HepG2 (cell line): ENCODE data around the gene MLLT11. TPM values are rescaled to one million over a fixed set of nuclear protein-coding genes. Genes with fewer than 3 reads are reported as not detected.

Experiments used
- FOXA1 ChIP-seq, 2 experiments: fragments of 450-650 bp in 1 of 2; sonication (generic) in 1 of 2; formaldehyde crosslinking in 1 of 2; IDR thresholded peaks; 2 replicates each; pipeline versions ENCODE4 v1.4.0 to v1.6.1; 2016 to 2020; ENCODE audit warnings: missing genetic modification reagents in 1 of 2
- FOXA3 ChIP-seq: IDR thresholded peaks from 2 replicates; pipeline ENCODE4 v1.6.1; 2016; ENCODE audit warnings: missing genetic modification reagents, missing compliant biosample characterization
- FOXK1 ChIP-seq: sonication (generic); formaldehyde crosslinking; IDR thresholded peaks from 2 replicates; pipeline ENCODE4 v1.4.0; 2020; ENCODE audit warnings: low read depth, missing genetic modification reagents, borderline replicate concordance
- HES4 ChIP-seq: sonication (generic); formaldehyde crosslinking; IDR thresholded peaks from 2 replicates; pipeline ENCODE4 v1.9.0; 2021; ENCODE audit warnings: mild to moderate bottlenecking, missing genetic modification reagents, borderline replicate concordance
- HNRNPL ChIP-seq: fragments of 200-400 bp; formaldehyde crosslinking; IDR thresholded peaks from 2 replicates; pipeline ENCODE4 v1.6.1; 2017; ENCODE audit warnings: mild to moderate bottlenecking, low read depth, low read length
- MXD1 ChIP-seq: sonication (generic); formaldehyde crosslinking; IDR thresholded peaks from 2 replicates; pipeline ENCODE4 v1.4.0; 2020; ENCODE audit warnings: mild to moderate bottlenecking, missing genetic modification reagents
- MXD4 ChIP-seq: IDR thresholded peaks from 2 replicates; pipeline ENCODE4 v1.6.1; 2016; ENCODE audit warnings: mild to moderate bottlenecking, missing biosample characterization, missing genetic modification reagents
- POLR2A ChIP-seq, 2 experiments: IDR thresholded peaks; 2 replicates each; pipeline ENCODE4 v1.6.1; 2011; ENCODE audit warnings: low read depth in 2 of 2, low read length in 2 of 2, mild to moderate bottlenecking in 1 of 2, moderate library complexity in 1 of 2; ENCODE audit not compliant: insufficient read depth in 1 of 2
- POLR2AphosphoS2 ChIP-seq: IDR thresholded peaks from 2 replicates; pipeline ENCODE4 v1.6.1; 2011; ENCODE audit warnings: low read depth, low read length, improper control_type of control experiment
- RARA ChIP-seq: IDR thresholded peaks from 2 replicates; pipeline ENCODE4 v1.6.1; 2016; ENCODE audit warnings: missing genetic modification reagents, missing compliant biosample characterization
- SMAD3 ChIP-seq: sonication (generic); formaldehyde crosslinking; IDR thresholded peaks from 2 replicates; pipeline ENCODE4 v1.4.0; 2020; ENCODE audit warnings: missing genetic modification reagents
- XBP1 ChIP-seq: sonication (generic); formaldehyde crosslinking; IDR thresholded peaks from 2 replicates; pipeline ENCODE4 v1.5.0; 2020; ENCODE audit warnings: missing genetic modification reagents
- ZNF160 ChIP-seq: sonication (generic); formaldehyde crosslinking; IDR thresholded peaks from 2 replicates; pipeline ENCODE4 v1.8.0; 2022; ENCODE audit warnings: mild to moderate bottlenecking, inconsistent platforms, missing genetic modification reagents
- ZNF317 ChIP-seq: sonication (generic); formaldehyde crosslinking; IDR thresholded peaks from 2 replicates; pipeline ENCODE4 v1.5.0; 2020; ENCODE audit warnings: mild to moderate bottlenecking, missing genetic modification reagents
- ZNF382 ChIP-seq: sonication (generic); formaldehyde crosslinking; IDR thresholded peaks from 2 replicates; pipeline ENCODE4 v1.5.0; 2020; ENCODE audit warnings: missing genetic modification reagents, mild to moderate bottlenecking, borderline replicate concordance
- ZNF383 ChIP-seq: sonication (generic); formaldehyde crosslinking; IDR thresholded peaks from 2 replicates; pipeline ENCODE4 v1.4.0; 2020; ENCODE audit warnings: missing genetic modification reagents, mild to moderate bottlenecking, borderline replicate concordance
- ZNF512B ChIP-seq: sonication (generic); formaldehyde crosslinking; IDR thresholded peaks from 2 replicates; pipeline ENCODE4 v1.5.1; 2020; ENCODE audit warnings: missing genetic modification reagents, mild to moderate bottlenecking, borderline replicate concordance
- polyA plus RNA-seq, 8 experiments: library from polyadenylated mRNA; depleted of rRNA in 3 of 8; stranded (reverse) in 7 of 8; unstranded in 1 of 8; fragments of >200 nt; fragmentation: Illumina TruSeq in 4 of 8; extraction: Trizol in 4 of 8; gene quantifications; 2 replicates each; pipeline versions ENCODE4 v1.2.1 to v1.2.3, GENCODE V29; 2011 to 2016; ENCODE audit warnings: low read depth in 4 of 8, missing spikeins in 1 of 8, mixed read lengths in 1 of 8; ENCODE audit not compliant: insufficient read depth in 1 of 8
- total RNA-seq, 5 experiments: library from RNA; depleted of rRNA; stranded (reverse); fragments of >200 nt; fragmentation: Illumina TruSeq; extraction: Trizol; gene quantifications; 2 replicates each; pipeline ENCODE4 v1.2.3, GENCODE V29; 2016; ENCODE audit warnings: low read depth in 1 of 5
- TF ChIP-seq, protein P1 (sequence below): sonication (generic); formaldehyde crosslinking; IDR thresholded peaks from 2 replicates; pipeline ENCODE4 v1.4.0; 2020; ENCODE audit warnings: missing genetic modification reagents
- TF ChIP-seq, protein P2 (sequence below): IDR thresholded peaks from 2 replicates; pipeline ENCODE4 v1.6.1; 2016; ENCODE audit warnings: mild to moderate bottlenecking, missing biosample characterization, missing genetic modification reagents
- TF ChIP-seq, protein P3 (sequence below): sonication (generic); formaldehyde crosslinking; IDR thresholded peaks from 2 replicates; pipeline ENCODE4 v1.4.0; 2020; ENCODE audit warnings: missing genetic modification reagents
- TF ChIP-seq, protein P4 (sequence below): sonication (generic); formaldehyde crosslinking; IDR thresholded peaks from 2 replicates; pipeline ENCODE4 v1.5.0; 2020; ENCODE audit warnings: missing genetic modification reagents

Gene MLLT11
- total and polyA plus RNA-seq, 2 of the 13 experiments (the other 11 are each of a cell fraction or from before 2014, with no cell fraction given) = 0.21 to 0.22 TPM

- TF ChIP-seq ZNF512B (CRISPR knock-in tag) (no peak), FOXA3 (CRISPR knock-in tag) (no peak), FOXA1 (IDR thresholded peaks at IDR 0.05) (no peak), FOXA1 (CRISPR knock-in tag; IDR thresholded peaks at IDR 0.05) (no peak), HES4 (0 out of 2 replicates have a peak, but pooled peaks have one; percentile 49), ZNF383 (0 out of 2 replicates have a peak, but pooled peaks have one; percentile 52), ZNF160 (CRISPR knock-in tag) (0 out of 2 replicates have a peak, but pooled peaks have one; percentile 65), FOXK1 (0 out of 2 replicates have a peak, but pooled peaks have one; percentile 23), RARA (CRISPR knock-in tag) (no peak), POLR2A (IDR thresholded peaks at IDR 0.05; ENCODE audit: insufficient read depth in 1 of 2, low read depth in 2 of 2, low read length in 2 of 2) (peak in 1 of 2 experiments; percentile 32; a peak in 1 of 4 replicates), ZNF317 (CRISPR knock-in tag) (no peak), HNRNPL (peak; percentile 89), POLR2AphosphoS2 (no peak), ZNF382 (CRISPR knock-in tag) (no peak), MXD4 (0 out of 2 replicates have a peak, but pooled peaks have one; percentile 31), SMAD3 (no peak), MXD1 (CRISPR knock-in tag) (no peak), XBP1 (CRISPR knock-in tag) (no peak)
- TF ChIP-seq, protein P1, sequence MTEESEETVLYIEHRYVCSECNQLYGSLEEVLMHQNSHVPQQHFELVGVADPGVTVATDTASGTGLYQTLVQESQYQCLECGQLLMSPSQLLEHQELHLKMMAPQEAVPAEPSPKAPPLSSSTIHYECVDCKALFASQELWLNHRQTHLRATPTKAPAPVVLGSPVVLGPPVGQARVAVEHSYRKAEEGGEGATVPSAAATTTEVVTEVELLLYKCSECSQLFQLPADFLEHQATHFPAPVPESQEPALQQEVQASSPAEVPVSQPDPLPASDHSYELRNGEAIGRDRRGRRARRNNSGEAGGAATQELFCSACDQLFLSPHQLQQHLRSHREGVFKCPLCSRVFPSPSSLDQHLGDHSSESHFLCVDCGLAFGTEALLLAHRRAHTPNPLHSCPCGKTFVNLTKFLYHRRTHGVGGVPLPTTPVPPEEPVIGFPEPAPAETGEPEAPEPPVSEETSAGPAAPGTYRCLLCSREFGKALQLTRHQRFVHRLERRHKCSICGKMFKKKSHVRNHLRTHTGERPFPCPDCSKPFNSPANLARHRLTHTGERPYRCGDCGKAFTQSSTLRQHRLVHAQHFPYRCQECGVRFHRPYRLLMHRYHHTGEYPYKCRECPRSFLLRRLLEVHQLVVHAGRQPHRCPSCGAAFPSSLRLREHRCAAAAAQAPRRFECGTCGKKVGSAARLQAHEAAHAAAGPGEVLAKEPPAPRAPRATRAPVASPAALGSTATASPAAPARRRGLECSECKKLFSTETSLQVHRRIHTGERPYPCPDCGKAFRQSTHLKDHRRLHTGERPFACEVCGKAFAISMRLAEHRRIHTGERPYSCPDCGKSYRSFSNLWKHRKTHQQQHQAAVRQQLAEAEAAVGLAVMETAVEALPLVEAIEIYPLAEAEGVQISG = peak; percentile 58
- TF ChIP-seq, protein P2, sequence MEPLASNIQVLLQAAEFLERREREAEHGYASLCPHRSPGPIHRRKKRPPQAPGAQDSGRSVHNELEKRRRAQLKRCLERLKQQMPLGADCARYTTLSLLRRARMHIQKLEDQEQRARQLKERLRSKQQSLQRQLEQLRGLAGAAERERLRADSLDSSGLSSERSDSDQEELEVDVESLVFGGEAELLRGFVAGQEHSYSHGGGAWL (CRISPR knock-in tag) = peak; percentile 76; the same call in 1 of the 2 replicates
- TF ChIP-seq, protein P3, sequence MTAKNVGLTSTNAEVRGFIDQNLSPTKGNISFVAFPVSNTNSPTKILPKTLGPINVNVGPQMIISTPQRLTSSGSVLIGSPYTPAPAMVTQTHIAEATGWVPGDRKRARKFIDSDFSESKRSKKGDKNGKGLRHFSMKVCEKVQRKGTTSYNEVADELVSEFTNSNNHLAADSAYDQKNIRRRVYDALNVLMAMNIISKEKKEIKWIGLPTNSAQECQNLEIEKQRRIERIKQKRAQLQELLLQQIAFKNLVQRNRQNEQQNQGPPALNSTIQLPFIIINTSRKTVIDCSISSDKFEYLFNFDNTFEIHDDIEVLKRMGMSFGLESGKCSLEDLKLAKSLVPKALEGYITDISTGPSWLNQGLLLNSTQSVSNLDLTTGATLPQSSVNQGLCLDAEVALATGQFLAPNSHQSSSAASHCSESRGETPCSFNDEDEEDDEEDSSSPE (CRISPR knock-in tag) = peak; percentile 11; the same call in 1 of the 2 replicates
- TF ChIP-seq, protein P4, sequence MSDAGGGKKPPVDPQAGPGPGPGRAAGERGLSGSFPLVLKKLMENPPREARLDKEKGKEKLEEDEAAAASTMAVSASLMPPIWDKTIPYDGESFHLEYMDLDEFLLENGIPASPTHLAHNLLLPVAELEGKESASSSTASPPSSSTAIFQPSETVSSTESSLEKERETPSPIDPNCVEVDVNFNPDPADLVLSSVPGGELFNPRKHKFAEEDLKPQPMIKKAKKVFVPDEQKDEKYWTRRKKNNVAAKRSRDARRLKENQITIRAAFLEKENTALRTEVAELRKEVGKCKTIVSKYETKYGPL (CRISPR knock-in tag) = no peak
Observed at GRCh38 chr1:151047925-151048644, 12.1 kb upstream of the MLLT11 start (continued).
